Uterus (tissue), 4 donors: ENCODE measurements around the gene EFHC1. TPM values are rescaled to one million over a fixed set of nuclear protein-coding genes. Genes with fewer than 3 reads are reported as not detected.

Experiments used
- DNase-seq, 2 donors: peaks; one replicate each; pipeline ENCODE4 v3.0.0-alpha.2; 2019 to 2020
- H3K27ac ChIP-seq, 2 donors: fragments of 200-600 bp; sonication (generic); 1 replicate in 1 of 2; 2 replicates in 1 of 2; pipeline ENCODE4 v1.5.1; 2016 to 2018
- H3K27me3 ChIP-seq, 2 donors: fragments of 200-600 bp; sonication (generic); one replicate each; pipeline ENCODE4 v1.5.1; 2018 to 2019; ENCODE audit warnings: control low read depth in 1 of 2
- H3K36me3 ChIP-seq, 2 donors: fragments of 200-600 bp; sonication (generic); one replicate each; pipeline ENCODE4 v1.5.1; 2019; ENCODE audit warnings: control low read depth in 1 of 2
- H3K4me1 ChIP-seq, 2 donors: fragments of 200-600 bp; sonication (generic); one replicate each; pipeline ENCODE4 v1.5.1; 2018 to 2019; ENCODE audit warnings: control low read depth in 1 of 2
- H3K4me3 ChIP-seq, 2 donors: fragments of 200-600 bp; sonication (generic); 1 replicate in 1 of 2; 2 replicates in 1 of 2; pipeline ENCODE4 v1.5.1; 2018 to 2019; ENCODE audit warnings: mild to moderate bottlenecking in 1 of 2
- H3K9me3 ChIP-seq, 2 donors: fragments of 200-600 bp; sonication (generic); one replicate each; pipeline ENCODE4 v1.5.1; 2019; ENCODE audit warnings: control low read depth in 1 of 2
- CTCF ChIP-seq, 4 experiments: fragments of 200-600 bp in 2 of 4; fragments of 450-650 bp in 2 of 4; sonication (generic) in 2 of 4; IDR thresholded peaks; one replicate each; pipeline ENCODE4 v1.5.1; 2016 to 2019; ENCODE audit warnings: antibody characterized with exemption in 4 of 4, mild to moderate bottlenecking in 2 of 4, moderate library complexity in 1 of 4
- POLR2A ChIP-seq, 2 donors: fragments of 450-650 bp; IDR thresholded peaks; one replicate each; pipeline ENCODE4 v1.6.1; 2016; ENCODE audit warnings: antibody characterized with exemption in 2 of 2, mild to moderate bottlenecking in 1 of 2, moderate library complexity in 1 of 2
- intact Hi-C: fragments of 100-400 bp; cut with DNase I; formaldehyde crosslinking; loops from one replicate; pipeline ENCODE4 v1.15.1; 2023; ENCODE audit warnings: low total_unique reads
- total RNA-seq, 4 donors: library from RNA; depleted of rRNA in 3 of 4; stranded (reverse); fragments of >200 nt in 3 of 4; gene quantifications; one replicate each; pipeline versions ENCODE4 v1.1.0 to v1.2.4, GENCODE V29; 2014 to 2023
- donor health status: DM: yes; HTN: yes; CAD: no.

The EFHC1 gene
- total RNA-seq, 4 donors from 2014 or later: 15.6 to 63.0 (median 29.5) TPM

- intact Hi-C loops: no loop called here
- no peak for TF ChIP-seq POLR2A (IDR thresholded peaks at IDR 0.05)
- no peak for TF ChIP-seq CTCF (IDR thresholded peaks at IDR 0.05)
Observed at GRCh38 chr6:52527436-52527835, 107.3 kb downstream of the EFHC1 start.

GRCh38 chr6:52529311-52529710 is 109.2 kb downstream of the EFHC1 start:
- no peak for TF ChIP-seq POLR2A (IDR thresholded peaks at IDR 0.05)
- TF ChIP-seq CTCF (IDR thresholded peaks at IDR 0.05): no peak
- DNase-seq: no peak
- H3K36me3 ChIP-seq: no peaks in the 10 kb centered on the region
- intact Hi-C loops: no loop called here
- no peaks in the 10 kb centered on the region for H3K9me3 ChIP-seq
- no peaks in the 10 kb centered on the region for H3K4me1 ChIP-seq
- no peaks in the 10 kb centered on the region for H3K27me3 ChIP-seq
- no peak overlapping the region for H3K27ac ChIP-seq
- no peak overlapping the region for H3K4me3 ChIP-seq

More at GRCh38 chr6:52527436-52527835, 107.3 kb downstream of the EFHC1 start:
- Histone ChIP-seq H3K27ac (no peak overlapping the region), H3K4me1 (peaks cover 0 to 4% of the 10 kb centered on the region in 2 donors), H3K36me3 (no peaks in the 10 kb centered on the region), H3K27me3 (no peaks in the 10 kb centered on the region), H3K4me3 (no peak overlapping the region), H3K9me3 (no peaks in the 10 kb centered on the region)
- DNase-seq: no peak

GRCh38 chr6:52530351-52530750 is 110.2 kb downstream of the EFHC1 start:
- intact Hi-C loops: no loop called here
- H3K27me3 ChIP-seq: no peaks in the 10 kb centered on the region
- TF ChIP-seq CTCF (IDR thresholded peaks at IDR 0.05): no peak
- no peak for TF ChIP-seq POLR2A (IDR thresholded peaks at IDR 0.05)

GRCh38 chr6:52531396-52531795 is 111.3 kb downstream of the EFHC1 start:
- H3K4me1 ChIP-seq: no peaks in the 10 kb centered on the region
- no peak overlapping the region for H3K4me3 ChIP-seq
- TF ChIP-seq CTCF (IDR thresholded peaks at IDR 0.05) (no peak), POLR2A (IDR thresholded peaks at IDR 0.05) (no peak)
- H3K36me3 ChIP-seq: no peaks in the 10 kb centered on the region
- no peak overlapping the region for H3K27ac ChIP-seq
- no peaks in the 10 kb centered on the region for H3K27me3 ChIP-seq
- DNase-seq: no peak
- no peaks in the 10 kb centered on the region for H3K9me3 ChIP-seq
- intact Hi-C loops: no loop called here

More at GRCh38 chr6:52530351-52530750, 110.2 kb downstream of the EFHC1 start:
- H3K27ac ChIP-seq: no peak overlapping the region
- no peaks in the 10 kb centered on the region for H3K36me3 ChIP-seq
- no peak for DNase-seq
- H3K4me1 ChIP-seq: no peaks in the 10 kb centered on the region
- no peaks in the 10 kb centered on the region for H3K9me3 ChIP-seq
- H3K4me3 ChIP-seq: no peak overlapping the region

GRCh38 chr6:52531834-52532233 is 111.7 kb downstream of the EFHC1 start:
- TF ChIP-seq POLR2A (IDR thresholded peaks at IDR 0.05) (no peak), CTCF (IDR thresholded peaks at IDR 0.05) (no peak)
- DNase-seq: no peak
- Histone ChIP-seq H3K9me3 (no peaks in the 10 kb centered on the region), H3K4me3 (no peak overlapping the region), H3K36me3 (no peaks in the 10 kb centered on the region), H3K27ac (no peak overlapping the region), H3K4me1 (no peaks in the 10 kb centered on the region), H3K27me3 (no peaks in the 10 kb centered on the region)
- intact Hi-C loops: no loop called here
